ENCODE data around the gene CDK14.

Gene CDK14

GRCh38 chr7:90574820-90575187, 21.3 kb upstream of the CDK14 start:
- Histone ChIP-seq H2AFZ (no peak overlapping the region), H3K9me3 (ENCODE audit: control insufficient read depth, low read length) (no peaks in the 10 kb centered on the region), H3K79me2 (no peaks in the 10 kb centered on the region), H3K4me2 (ENCODE audit: low read length) (no peak overlapping the region), H3K9ac (no peak overlapping the region), H3K36me3 (ENCODE audit: control insufficient read depth, insufficient read depth, low read length) (no peaks in the 10 kb centered on the region), H3K4me1 (no peaks in the 10 kb centered on the region), H3K27me3 (ENCODE audit: control insufficient read depth, insufficient read depth, low read length) (no peaks in the 10 kb centered on the region), H3K27ac (no peak overlapping the region), H3K4me3 (ENCODE audit: low read depth, low read length) (no peak overlapping the region)
- TF ChIP-seq CTCF (IDR thresholded peaks at IDR 0.05): no peak

GRCh38 chr7:90579181-90579688, 16.9 kb upstream of the CDK14 start:
- Histone ChIP-seq H2AFZ (peak overlapping the region; percentile 31), H3K4me2 (ENCODE audit: low read length) (no peak overlapping the region), H3K36me3 (ENCODE audit: control insufficient read depth, insufficient read depth, low read length) (no peaks in the 10 kb centered on the region), H3K27ac (no peak overlapping the region), H3K9me3 (ENCODE audit: control insufficient read depth, low read length) (no peaks in the 10 kb centered on the region), H3K4me1 (no peaks in the 10 kb centered on the region), H3K79me2 (no peaks in the 10 kb centered on the region), H3K27me3 (ENCODE audit: control insufficient read depth, insufficient read depth, low read length) (no peaks in the 10 kb centered on the region), H3K4me3 (ENCODE audit: low read depth, low read length) (no peak overlapping the region), H3K9ac (no peak overlapping the region)
- TF ChIP-seq CTCF (IDR thresholded peaks at IDR 0.05): no peak

- Histone ChIP-seq H2AFZ (no peak overlapping the region), H3K9ac (no peak overlapping the region), H3K4me3 (ENCODE audit: low read depth, low read length) (no peak overlapping the region), H3K79me2 (no peaks in the 10 kb centered on the region), H3K9me3 (ENCODE audit: control insufficient read depth, low read length) (no peaks in the 10 kb centered on the region), H3K4me2 (ENCODE audit: low read length) (no peak overlapping the region), H3K4me1 (no peaks in the 10 kb centered on the region), H3K27ac (no peak overlapping the region), H3K27me3 (ENCODE audit: control insufficient read depth, insufficient read depth, low read length) (no peaks in the 10 kb centered on the region), H3K36me3 (ENCODE audit: control insufficient read depth, insufficient read depth, low read length) (no peaks in the 10 kb centered on the region)
- TF ChIP-seq CTCF (IDR thresholded peaks at IDR 0.05): no peak
Observed at GRCh38 chr7:90580051-90580450, 16.1 kb upstream of the CDK14 start.

GRCh38 chr7:90582164-90582563, 14.0 kb upstream of the CDK14 start:
- no peaks in the 10 kb centered on the region for H3K79me2 ChIP-seq
- H3K27ac ChIP-seq: no peak overlapping the region
- no peak overlapping the region for H2AFZ ChIP-seq
- H3K36me3 ChIP-seq (ENCODE audit: control insufficient read depth, insufficient read depth, low read length): no peaks in the 10 kb centered on the region
- H3K4me3 ChIP-seq (ENCODE audit: low read depth, low read length): no peak overlapping the region
- no peak for TF ChIP-seq CTCF (IDR thresholded peaks at IDR 0.05)
- H3K4me2 ChIP-seq (ENCODE audit: low read length): no peak overlapping the region
- H3K4me1 ChIP-seq: no peaks in the 10 kb centered on the region
- no peaks in the 10 kb centered on the region for H3K9me3 ChIP-seq (ENCODE audit: control insufficient read depth, low read length)
- H3K9ac ChIP-seq: no peak overlapping the region
- no peaks in the 10 kb centered on the region for H3K27me3 ChIP-seq (ENCODE audit: control insufficient read depth, insufficient read depth, low read length)

- Histone ChIP-seq H3K4me2 (ENCODE audit: low read length) (no peak overlapping the region), H3K9me3 (ENCODE audit: control insufficient read depth, low read length) (no peaks in the 10 kb centered on the region), H3K27ac (no peak overlapping the region), H2AFZ (no peak overlapping the region), H3K9ac (no peak overlapping the region), H3K79me2 (no peaks in the 10 kb centered on the region), H3K36me3 (ENCODE audit: control insufficient read depth, insufficient read depth, low read length) (no peaks in the 10 kb centered on the region), H3K4me3 (ENCODE audit: low read depth, low read length) (no peak overlapping the region), H3K4me1 (no peaks in the 10 kb centered on the region), H3K27me3 (ENCODE audit: control insufficient read depth, insufficient read depth, low read length) (no peaks in the 10 kb centered on the region)
- TF ChIP-seq CTCF (IDR thresholded peaks at IDR 0.05): no peak
Observed at GRCh38 chr7:90584378-90584777, 11.7 kb upstream of the CDK14 start.
